CMK (cell line): ENCODE data around the gene FAM120B.

Experiments
- DNase-seq: peaks from one replicate; pipeline ENCODE4 v3.0.0-alpha.2; 2010; ENCODE audit warnings: low read depth

The FAM120B gene

GRCh38 chr6:170355661-170356060 lies 49.1 kb downstream of the FAM120B start:
- no peak for DNase-seq

DNA sequence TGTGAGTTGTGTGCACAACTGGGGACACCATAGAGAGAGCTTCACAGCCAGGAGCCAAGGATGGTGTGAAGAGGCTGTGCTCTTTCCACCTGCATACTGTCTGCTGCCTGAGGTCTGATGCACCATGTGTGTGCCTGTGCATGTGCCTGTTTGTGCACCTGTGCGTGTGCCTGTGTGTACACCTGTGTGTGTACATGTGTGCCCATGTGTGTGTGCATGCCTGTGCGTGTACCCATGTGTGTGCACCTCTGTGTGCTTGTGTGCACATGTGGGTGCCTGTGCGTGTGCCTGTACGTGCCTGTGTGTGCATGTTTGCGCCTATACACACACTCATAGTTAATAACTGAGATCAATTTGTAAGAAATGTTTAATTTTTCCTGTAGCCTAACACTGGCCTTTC lies 51.3 kb downstream of the FAM120B start:
- DNase-seq = no peak

DNA sequence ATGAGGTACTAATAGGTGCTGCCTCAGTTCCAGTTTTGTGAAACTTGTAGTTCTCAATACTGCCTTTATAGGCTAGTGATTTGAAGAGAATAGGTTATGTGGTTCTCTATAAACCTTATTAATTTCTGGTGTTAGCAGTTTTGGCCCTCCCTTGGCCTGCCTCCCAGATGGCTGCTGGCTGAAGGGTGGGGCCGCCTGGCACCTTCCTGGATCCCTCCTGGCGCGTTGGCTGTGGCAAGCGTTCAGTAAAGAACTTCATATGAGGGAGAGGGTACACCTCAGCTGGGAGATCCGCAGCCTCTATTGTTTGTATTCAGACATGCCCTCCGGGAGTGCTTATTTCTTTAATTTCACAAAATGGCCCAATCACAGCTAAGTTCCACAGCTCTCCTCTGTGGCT lies 51.9 kb downstream of the FAM120B start:
- no peak for DNase-seq

DNA sequence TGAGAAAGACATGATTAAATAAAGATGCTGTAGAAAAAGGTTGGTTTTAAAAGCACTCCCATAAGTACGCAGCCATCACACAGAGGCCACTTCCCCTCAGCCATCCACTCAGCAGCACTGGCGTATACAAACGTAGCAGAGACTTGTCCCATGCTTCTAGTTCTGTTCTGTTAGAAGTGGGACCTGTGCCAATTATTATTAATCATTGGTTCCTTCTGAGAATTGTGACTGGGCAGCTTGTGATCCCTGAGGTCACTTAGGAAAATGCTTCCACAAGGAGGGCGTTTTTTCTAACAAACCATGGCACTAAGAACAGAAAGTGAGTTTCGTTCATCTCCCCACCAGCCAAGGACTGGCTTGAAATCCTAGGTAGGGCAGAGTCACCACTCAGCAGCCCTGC lies 53.9 kb downstream of the FAM120B start:
- no peak for DNase-seq

- no peak for DNase-seq
These were observed 54.8 kb downstream of the FAM120B start for GRCh38 chr6:170361335-170361734.

- no peak for DNase-seq
These were observed 55.6 kb downstream of the FAM120B start for GRCh38 chr6:170362121-170362520.

- no peak for DNase-seq
These were observed 56.7 kb downstream of the FAM120B start for GRCh38 chr6:170363255-170363654.

DNA sequence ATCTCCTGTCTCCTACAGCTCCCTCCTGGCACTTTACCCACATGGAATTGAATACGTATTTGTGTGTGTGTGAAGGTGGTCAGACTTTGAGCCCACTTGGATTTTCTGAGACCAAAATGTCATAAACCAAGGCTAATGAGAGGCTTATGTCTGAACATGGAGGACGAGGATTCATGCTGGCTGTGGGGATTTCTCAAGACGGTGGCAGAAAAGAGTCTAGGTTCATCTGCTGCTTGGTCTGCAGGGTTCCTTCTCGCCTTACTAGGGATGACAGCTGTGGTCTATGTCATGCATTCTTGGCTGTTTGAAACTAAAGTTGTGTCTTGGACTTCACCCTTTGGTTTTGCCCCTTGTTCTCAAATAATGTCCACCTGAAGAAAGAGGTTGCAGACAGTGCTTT lies 58.6 kb downstream of the FAM120B start:
- DNase-seq = no peak

- DNase-seq = no peak
These were observed 59.0 kb downstream of the FAM120B start for GRCh38 chr6:170365593-170365992.

GRCh38 chr6:170366248-170366960 lies 59.8 kb downstream of the FAM120B start:
- no peak for DNase-seq

DNA sequence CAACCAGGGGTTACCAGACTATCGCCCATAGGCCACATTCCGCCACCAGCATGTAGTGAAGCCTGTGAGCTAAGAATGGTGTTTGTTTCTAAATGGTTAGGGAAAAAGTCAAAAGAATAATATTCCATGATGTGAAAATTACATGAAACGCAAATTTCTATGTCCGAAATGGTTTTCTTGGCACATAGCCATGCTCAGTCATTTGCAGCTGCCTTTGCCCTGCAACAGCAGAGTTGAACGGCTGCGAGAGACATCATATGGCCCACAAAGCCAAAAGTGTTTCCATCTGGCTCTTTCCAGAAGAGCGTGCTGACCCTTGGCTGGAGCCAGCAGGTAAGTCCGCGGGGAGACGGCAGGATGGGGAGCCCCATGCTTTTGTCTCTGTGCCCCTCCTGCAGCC lies 60.7 kb downstream of the FAM120B start:
- DNase-seq = no peak

DNA sequence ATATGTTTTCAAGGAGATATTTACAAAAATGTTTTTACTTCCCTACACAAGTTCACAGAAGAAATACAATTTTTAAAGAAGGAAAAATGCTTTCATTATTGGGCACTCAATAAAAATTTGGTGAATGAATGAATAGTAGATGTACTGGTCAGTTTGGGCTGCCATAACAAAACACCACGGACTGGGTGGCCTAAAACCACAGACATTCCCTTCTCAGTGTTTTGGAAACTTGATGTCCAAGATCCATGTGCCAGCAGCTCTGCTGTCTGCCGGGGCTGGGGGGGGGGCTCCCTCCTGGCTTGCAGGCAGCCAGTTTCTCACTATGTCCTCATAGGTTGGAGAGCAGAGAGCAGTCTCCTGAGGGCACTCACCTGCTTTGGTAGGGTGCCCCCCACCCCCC lies 62.0 kb downstream of the FAM120B start:
- no peak for DNase-seq

DNA sequence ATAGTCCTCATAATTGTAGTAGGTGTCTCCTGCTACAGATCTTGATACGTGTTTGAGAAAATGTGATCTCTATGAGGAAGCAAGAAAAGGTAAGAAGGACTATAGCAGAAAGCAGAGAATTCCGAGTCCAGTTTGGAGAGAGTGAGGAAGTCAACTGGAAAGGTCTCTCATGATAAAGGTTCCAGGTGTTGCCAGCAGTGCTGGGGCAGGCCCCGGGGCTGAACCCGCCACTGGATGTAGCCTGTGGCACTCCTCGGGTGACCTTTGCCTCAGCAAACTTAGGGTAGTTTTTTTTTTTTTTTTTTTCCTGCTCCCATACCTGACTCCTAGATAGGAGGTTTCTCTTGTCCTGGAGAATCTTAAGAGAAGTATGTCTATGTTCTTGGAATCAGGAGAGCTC lies 62.8 kb downstream of the FAM120B start:
- DNase-seq = no peak

DNA sequence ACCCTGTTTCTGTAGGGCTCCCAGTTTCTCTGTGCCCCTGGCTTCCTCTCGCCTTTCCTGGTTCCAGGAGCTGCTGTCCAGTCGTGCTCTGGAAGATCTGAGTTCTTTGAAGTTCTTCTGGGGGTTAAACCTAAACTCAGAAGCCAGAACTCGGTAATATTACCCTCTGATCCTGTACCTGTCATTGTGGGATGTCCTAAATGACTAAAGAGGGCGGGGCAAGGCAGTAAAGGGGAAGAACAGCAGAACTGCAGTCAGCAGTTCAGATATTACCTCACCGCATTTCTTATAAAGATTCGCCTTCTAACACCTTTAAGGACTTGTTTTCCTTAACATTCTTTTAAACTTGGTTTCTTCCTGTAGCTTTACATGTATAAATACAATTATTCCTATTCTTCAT lies 63.9 kb downstream of the FAM120B start:
- no peak for DNase-seq

DNA sequence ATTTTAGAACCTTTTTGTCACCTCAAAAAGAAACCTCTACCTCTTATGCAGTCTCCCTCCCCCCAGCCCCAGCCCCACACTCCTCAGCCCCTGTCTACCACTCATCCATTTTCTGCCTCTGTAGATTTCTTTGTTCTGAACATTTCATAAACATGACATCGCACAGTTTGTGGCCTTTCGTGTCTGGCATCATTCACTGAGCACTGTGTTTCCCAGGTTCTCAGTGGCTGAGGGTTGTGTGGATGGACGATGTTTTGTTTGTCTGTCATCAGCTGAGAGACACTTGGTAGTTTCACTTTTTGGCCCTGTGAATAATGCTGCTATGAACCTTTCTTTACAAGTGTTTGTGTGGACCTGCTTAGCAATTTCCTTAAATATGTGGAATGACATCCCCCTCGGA lies 64.5 kb downstream of the FAM120B start:
- no peak for DNase-seq

- DNase-seq = no peak
These were observed 65.0 kb downstream of the FAM120B start for GRCh38 chr6:170371588-170371987.

DNA sequence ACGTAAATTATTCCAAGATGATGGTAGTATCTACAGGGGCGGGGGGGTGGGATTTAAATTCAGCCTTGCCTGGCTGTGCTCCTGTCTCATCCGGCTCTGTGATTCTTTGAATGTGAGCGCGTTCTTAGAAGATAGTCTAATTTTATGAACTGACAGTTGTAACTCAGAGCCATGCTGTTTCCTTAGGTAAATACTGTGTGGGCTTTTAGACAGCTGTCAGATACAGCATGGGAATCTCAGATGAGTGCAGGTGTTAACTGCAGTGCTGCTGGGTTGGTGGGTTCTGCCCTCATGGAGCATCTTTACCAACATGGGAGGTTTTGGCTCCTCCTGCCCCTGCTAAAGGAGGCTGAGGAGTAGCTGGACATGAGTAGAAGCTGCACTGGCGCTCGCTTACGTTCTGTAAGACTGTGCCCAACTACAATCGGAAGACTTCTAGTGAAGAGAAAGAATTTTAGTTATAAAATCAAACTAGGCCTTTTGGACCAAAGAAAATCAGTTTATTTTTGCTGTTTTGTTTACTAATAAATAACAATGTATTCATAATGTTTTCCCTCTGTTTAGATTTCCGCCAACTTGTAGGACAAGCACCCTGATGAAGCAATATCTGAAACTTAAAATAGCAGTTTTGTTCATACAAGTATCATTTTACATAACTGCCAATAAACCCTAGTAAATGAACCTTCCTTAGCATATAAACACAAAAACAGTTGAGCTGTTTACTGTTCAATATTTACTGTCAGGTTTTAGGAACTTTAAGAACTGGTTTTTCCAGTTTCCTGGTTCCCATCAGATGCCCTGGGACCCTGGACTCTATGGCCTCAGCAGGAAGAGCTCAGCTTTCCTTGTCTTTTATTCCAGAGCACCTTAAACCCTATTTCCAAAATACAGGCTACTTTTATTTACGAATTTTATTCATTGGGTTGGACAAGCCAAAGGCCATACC lies 66.1 kb downstream of the FAM120B start:
- no peak for DNase-seq

- no peak for DNase-seq
These were observed 68.2 kb downstream of the FAM120B start for GRCh38 chr6:170374571-170375444.

GRCh38 chr6:170375661-170376060 lies 69.1 kb downstream of the FAM120B start:
- no peak for DNase-seq

GRCh38 chr6:170376386-170377043 lies 70.0 kb downstream of the FAM120B start:
- DNase-seq = no peak

GRCh38 chr6:170378502-170378901 lies 71.9 kb downstream of the FAM120B start:
- DNase-seq = no peak

DNA sequence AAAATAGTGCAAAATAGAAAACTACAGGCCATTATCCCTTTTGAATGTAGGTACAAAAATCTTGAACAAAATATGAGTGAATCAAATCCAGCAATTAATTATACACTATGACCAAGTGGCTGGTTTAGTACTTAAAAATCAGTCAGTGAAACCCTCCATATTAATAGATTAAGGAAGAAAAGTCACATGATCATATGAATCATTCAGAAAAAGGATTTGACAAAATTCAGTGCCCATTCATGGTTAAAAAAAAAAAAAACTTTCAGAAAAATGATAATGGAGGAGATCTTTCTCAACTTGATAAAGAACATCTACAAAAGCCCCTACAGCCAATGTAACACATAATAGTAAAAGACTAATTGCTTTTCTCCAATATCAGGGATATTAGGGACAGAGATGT lies 75.0 kb downstream of the FAM120B start:
- DNase-seq = no peak
